ENCODE data around the gene ASB18.

The ASB18 gene

DNA sequence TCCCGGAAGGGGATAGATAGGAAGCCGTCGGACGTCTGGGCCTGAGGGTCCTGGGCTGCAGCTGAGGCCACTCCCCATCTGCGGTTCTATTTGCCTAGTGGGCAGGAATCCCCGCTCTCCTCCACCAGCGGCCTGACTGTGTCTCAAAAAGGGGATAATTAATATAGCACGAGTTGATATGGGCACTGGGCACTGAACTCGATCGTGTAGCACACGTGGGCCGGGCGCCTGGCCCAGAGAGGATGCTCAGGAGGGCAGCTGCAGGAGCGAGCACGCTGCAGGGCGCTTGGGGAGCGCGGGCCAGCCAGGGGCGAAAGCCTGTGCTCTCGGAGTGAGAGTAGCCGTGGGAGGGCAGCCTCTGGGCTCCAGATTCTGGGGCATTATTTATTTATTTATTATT, 87.3 kb downstream of the ASB18 start:
- in situ Hi-C loops (cut with MboI; ENCODE audit: low sequenced_read_pairs), result loop anchor here (25.0 kb wide), 1 partner anchor 390 kb away; no protein-coding TSS in a partner anchor

DNA sequence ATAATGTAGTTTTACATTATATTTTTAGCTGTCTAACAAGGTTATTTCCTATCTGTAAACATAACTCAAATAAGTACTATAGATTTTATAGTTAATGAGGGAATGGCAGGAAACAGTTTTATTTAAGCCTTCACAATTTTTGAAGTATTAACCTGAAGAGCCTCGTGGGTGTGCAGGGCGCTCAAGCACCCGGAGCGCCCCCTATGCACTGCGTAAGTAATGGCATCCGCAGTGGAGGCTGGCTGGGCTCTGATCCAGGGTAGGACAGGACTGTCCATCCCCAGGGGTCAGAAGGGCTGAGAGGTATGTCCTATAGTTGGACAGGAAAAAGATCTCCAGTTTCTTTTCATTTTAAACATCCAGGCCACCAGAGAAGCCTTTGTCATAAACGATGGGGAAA, 87.8 kb downstream of the ASB18 start:
- in situ Hi-C loops (cut with MboI; ENCODE audit: low sequenced_read_pairs), result loop anchor here (25.0 kb wide), 1 partner anchor 389 kb away; no protein-coding TSS in a partner anchor

DNA sequence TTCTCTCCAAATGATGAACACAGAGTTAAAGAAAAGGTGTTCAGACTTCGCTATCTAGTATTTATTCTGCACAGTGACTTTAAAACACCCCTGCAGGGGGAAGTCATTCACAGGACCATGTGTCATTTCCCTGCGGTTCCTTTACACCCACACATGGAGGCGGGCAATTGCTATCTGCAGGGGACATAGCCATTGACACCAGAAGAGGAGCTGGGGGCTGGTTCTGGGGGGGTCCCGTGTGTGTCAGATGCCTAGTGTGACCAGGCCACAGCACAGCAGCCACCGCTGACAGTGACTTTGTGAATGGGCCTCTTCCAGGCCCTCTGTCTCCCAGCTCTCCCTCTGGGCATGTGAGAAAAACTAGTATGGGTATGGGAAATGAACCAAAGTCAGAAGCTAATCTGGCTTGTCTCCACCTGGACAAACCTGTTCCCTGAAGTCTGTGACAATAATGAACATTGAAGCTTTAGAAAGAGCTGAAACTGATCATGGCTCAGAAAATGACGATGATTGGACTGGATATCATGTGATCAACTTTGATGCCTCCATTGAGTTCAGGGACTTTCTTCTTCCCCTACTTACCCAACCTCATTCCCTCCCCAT, 88.6 kb downstream of the ASB18 start:
- in situ Hi-C loops (cut with MboI; ENCODE audit: low sequenced_read_pairs), result loop anchor here (25.0 kb wide), 1 partner anchor 388 kb away; no protein-coding TSS in a partner anchor

DNA sequence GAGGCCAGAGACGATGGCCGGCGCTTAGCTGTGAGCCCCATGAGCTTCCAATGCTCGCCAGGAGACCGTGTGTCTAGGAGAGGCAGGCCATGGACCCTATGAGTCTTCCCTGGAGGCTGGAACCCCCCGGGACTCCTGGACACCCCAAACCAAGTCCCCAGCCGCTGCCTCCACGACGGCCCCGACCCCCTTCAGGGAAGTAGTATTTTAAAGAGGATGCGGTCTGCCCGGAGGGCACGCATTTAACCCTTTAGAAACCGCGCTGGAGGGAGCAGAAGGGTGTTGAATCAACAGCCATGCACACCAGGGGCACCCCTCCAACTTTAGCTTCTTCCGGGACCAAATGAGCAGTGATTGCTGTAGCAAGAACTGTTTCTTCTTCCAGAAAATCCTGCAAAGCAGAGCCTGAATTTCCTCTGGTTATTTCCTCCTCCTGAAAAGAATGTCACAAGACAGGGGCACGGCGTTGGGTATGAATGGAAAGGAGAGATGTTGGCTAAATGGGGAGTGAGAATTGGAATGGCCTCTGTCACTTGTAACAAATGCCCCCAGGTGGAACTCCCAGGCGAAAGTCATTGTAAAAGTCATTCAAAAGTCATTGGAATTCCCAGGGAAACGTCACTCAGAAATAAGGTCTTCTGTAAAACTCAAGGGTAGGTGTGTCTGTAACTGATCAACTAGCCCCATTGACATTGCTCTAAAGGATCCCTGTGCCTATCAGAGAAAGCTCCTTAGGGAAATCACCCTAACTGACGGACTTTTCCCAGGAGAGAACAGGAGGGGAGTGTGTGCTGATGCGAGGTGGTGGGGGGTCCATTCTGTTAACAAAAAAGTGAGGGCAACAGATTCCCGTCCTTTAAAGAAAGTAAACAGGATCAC, 90.2 kb downstream of the ASB18 start:
- in situ Hi-C loops (cut with MboI; ENCODE audit: low sequenced_read_pairs), result no loop called here

DNA sequence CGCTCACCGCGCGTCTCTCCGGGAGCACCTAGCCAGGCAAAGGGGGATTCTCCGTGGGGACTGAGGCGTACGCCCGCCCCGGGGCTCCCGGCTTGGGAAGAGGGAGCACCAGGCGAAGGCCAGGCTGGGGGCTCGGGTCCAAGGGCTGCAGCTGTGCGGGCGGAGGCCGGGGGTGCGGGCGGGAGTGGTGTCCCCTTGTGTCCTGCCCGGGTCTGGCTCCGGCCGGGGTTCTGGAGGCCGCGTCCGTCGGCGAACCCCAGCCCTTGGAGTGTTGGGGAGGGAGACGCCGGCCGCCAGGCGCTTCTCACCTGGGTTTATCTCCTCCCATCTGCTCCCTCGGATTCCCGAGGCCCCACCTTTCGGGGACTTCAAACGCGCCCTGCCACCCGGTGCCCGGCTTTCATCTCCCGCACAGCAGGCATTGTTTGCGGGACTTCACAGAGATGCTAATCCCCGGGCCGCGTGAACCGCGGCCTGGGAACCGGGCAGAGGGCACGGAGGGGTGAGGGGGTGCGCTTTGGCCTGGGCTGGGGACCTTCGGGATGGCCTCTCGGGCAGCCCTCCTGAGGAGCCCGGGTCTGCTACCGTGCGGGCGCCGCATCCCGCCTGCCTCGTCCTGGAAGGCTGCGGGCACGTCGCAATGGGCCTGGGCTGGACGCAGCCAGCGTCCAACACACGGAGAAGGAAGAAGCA, 91.0 kb downstream of the ASB18 start:
- in situ Hi-C loops (cut with MboI; ENCODE audit: low sequenced_read_pairs), result no loop called here

DNA sequence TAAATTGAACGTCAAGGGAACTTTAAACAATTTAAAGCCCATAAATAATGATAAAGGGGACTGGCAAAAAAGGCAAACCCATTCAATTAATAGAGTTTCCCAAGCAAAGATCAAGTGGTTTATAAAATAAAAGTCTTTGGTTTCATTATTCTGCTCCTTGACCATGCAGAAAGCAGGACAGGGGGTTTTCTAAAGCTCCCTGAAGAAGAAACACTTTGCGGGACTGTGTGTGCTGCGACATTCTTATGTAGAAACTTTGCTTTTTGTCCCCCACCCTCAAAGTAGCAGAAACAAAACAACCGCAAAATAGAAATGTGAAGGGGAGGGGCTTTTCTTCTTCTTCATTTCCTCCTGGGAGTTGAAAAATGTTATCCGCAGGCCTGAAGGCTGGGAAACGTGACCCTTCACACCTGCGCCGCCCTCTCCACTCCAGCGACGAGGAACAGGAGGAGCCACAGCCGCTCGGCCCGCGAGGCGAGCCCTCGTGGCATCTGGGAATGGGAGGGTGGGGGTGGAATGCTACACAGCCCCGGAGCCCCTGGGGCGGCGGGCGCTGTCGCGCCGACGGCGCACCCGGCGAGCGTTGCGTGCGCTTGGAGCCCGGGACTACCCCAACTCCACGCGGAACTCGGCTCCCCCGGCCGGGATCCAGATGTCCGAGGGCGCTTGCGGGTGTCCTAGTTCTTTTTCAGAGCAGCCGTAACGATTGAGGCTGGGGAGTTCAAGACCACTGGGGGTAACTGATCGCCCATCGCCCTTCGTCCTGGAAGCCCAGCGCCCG, 91.8 kb downstream of the ASB18 start:
- in situ Hi-C loops (cut with MboI; ENCODE audit: low sequenced_read_pairs), result no loop called here

DNA sequence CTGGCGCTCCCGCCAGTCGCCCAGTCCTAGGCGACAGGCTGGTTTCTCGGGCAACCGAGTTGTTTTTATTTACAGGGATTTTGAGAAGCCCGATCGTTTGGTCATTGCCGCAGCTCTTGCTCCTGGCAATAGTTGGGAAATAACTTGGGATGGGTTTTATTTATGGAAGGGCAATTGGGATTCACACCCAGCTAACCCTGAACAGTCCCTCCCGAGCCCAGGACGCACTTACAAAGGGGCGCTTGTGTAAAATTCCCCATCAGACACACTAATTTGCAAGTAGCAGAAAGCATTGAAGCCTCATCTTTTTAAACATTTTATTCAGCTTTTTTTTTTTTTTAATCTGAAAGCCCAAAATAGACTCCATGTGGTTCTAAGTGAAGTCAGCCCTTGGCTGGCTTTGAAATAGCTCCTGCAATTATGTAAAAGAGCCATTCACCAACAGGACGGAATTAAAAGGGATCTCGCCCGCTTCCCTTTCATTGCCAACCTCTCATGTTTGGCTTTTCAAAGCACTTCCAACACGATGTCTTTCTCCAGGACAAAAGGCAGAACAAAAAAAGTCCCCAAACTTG, 92.4 kb downstream of the ASB18 start:
- in situ Hi-C loops (cut with MboI; ENCODE audit: low sequenced_read_pairs), result no loop called here

DNA sequence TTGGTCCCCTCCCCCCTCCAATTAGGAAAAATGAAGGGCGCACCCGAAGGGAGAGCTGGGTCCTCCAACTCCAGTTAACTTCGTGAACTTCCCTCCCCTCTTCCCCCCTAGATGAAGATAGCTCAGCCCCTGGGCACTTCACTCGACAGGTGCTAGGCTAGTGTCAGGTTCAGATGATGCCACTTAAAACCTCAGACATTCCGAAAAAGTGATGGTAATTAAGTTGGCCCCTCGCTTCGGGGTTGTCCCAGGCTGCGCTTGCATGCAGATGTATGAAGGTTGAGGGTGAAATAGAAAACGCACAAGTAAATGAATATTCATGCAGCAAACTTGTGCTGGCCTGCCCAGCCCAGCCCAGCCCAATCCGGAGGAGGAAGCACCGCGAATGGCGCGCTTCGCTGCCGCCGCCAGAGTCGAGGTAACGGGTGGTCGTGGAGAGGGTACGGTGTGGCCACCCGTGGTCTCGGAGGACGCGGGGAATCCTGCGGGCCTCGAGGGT, 93.0 kb downstream of the ASB18 start:
- in situ Hi-C loops (cut with MboI; ENCODE audit: low sequenced_read_pairs), result no loop called here

DNA sequence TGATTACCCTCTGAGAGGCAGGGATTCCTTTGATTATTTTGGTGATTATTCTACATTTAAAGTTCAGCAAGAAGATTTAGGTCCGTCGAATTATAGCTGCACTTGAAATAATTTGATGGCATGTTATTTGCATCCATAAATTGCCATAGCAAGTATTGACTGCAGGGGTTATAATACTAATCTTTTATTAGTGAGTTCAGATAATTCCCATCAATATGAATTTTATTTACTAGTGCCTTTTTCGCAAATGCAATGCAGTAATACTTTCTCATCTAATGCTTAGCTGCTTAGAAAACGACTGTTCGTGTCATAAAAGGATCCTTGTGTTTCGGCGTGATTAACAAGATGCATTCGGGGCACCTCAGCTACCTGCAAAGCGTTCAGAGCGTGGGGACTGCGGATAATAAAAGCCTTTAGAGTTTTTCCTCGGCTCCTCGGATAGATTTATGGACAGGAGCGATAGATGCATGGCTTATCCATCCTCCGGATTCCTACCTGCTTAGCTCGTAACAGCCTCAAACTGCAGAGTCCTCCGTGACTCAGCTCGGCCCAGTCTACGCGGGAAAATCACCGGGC, 93.5 kb downstream of the ASB18 start:
- in situ Hi-C loops (cut with MboI; ENCODE audit: low sequenced_read_pairs), result no loop called here

DNA sequence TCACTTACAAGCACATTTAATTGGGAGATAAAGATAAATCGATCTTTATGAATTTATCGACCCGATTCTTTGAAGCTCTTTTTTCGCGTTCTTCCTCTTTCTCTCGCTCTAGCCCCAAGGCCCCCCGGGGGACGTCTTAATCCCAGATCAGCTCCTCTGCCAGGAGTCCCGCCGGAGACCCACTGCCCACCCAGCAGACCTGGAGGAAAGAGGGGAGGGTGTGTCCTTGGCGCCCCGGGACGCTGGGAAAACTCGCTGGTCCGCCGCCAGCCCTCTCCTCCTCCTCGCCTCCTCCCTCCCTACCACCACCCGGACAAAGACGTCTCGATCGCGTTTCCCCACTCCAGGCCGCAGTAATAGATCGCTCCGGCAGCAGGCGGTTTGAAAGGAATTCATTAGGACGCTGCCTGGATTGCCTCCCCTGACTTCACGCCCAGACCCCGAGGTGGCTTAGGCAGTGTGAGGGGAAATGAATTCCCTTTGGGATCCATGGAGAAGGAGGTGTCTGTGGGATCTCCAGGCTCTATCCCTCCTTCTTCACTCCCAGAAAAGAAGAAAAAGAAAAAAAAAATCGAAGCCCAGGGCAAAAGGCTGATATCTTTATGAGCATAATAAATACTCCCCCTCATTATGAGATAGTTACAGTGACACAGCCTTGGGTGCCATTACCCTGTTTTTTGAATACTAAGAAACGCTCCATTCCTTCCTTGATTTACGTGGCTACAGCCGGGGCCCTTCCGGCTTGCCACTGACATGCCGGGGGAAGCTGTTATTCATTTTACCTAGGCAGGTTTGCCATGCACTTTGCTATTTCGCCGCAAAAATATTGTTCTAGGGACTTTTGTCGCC, 94.2 kb downstream of the ASB18 start:
- in situ Hi-C loops (cut with MboI; ENCODE audit: low sequenced_read_pairs), result no loop called here

DNA sequence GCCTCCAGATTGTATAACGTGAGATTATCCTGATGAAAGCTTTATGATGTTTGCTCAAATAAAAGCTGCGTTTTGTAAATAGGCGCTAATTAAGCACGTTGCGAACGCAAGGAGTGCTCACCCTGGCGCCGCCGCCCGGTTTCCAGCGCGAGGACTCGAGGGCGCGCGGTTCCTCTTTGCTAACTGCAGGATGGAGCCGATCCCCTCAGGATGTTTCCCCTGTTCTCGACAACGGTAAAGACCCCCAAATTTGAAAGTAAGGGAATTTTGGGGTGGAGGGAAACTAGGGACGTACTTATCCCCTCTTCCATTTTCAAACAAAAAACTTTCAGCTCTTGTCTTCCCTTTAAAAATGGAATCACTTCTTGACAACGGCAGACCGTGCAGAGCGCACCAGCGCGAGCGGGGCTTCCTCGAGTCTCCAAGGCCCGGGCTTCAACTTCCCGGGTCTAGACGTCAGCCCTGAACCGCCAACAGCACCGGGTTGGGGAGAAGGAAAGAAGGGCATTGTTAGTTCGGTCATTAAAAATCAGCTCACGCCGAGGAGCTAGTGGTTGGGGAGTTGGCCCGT, 95.0 kb downstream of the ASB18 start:
- in situ Hi-C loops (cut with MboI; ENCODE audit: low sequenced_read_pairs), result no loop called here

DNA sequence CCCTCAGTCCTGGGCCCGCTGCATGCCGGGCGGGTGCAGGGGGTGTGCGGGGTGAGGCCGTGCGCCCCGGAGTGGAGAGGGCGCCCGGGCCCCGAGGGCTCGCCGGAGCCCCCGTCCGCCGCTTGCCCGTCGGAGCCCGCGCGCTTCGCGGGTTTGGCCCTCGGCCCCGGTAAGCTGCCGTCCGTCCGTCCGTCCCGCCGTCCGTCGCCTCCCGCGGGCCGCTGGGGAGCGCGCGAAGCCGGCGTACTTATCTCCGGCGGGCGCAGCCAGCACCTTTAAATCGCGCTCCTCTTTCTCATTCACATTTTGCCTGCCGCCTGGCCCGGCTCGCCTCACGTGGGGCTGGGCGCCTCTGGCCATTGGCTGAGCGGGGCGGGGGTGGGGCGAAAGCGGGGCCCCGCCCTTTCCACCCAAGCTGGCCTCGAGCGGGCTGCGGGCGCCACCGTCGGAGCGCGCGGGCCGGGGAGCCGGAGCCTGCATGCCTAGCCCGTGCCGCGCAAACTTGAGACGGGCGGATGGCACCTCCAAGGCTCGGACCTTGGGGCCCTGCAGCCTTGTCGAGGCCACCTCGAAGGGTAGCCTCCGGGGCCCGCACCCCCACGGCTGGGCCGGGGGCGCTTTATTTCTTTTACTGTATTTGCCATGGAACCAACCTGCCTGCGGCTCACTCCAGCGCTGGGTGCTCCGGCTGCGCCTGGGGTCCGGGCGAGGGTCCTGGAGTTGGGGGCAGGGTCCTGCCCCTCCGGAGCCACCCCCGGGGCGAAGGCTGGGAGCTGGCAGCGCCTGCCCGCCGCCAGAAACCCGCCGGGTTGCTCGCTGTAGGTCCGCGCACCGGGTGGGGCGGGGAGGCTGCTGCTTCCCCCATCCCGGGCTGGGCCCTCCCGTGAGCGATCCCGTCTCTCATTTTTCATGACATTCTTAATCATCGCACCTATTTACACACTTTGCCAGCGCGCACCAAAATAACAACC, 95.8 kb downstream of the ASB18 start, which contains the start of gene GBX2:
GBX2 (minus strand) TSS at position 277 of the 971 bp plus-strand sequence. CDS start 415 bp downstream, outside the sequence.
- in situ Hi-C loops (cut with MboI; ENCODE audit: low sequenced_read_pairs), result no loop called here

DNA sequence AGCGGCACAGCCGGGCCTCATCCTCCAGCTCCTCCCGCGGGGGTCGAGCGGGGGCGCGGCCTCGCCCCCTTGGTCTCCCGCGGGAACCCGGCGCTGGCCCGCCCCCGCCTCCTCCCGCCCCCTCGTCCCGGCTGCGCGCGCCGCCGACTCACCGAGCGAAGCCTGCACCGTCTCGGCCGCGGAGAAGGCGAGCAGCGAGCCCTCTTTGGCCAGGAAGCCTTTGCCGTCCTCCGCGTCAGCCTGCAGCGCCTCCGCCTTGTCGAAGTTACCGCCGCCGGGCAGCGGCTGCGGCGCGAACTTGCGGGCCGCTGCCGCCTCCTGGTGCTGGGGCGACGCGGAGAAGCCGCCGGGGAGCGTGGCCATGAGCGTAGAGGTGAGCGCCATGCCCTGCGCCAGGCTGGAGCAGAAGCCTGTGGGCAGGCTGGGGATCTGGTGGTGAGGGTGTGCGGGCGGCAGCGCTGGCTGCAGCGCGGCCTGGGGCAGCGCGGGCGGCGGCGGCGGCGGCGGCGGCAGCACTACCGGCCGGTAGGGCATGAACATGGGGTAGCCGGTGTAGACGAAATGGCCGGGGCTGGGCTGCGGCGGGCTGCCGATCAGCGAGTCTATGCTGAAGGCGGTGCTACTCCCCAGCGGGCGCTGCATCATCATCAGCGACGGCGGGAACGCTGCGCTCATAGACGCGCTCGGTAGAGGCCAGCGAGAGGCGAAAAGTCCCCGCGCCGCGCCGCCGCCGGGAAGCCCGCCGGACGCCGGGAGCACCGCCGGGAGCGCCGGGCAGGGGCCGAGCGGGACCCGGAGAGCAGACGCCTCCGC, 96.7 kb downstream of the ASB18 start:
- in situ Hi-C loops (cut with MboI; ENCODE audit: low sequenced_read_pairs), result no loop called here

DNA sequence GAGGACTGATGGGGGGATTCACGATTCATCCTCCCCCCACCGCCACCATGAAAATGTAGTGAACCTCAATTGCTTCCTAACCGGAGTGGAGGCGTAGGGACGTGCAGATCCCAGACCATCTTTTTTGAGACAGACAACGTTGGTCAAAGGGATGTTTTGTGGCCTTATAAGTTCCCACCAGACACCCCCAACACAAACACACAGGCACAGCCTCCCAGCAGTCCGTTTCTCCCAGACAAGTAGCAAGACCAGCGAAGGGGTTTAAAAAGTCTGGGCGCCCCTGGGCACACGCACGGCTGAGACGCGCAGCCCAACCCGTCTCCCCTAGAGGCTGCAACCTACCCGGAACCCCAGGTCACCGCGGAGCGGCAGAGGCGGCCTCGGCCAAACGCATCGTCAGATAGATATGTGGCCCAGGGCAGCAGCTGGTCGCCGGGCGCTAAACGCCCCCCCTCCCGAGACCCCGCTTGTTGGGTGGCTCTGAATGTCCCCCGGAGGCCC, 97.4 kb downstream of the ASB18 start:
- in situ Hi-C loops (cut with MboI; ENCODE audit: low sequenced_read_pairs), result no loop called here

DNA sequence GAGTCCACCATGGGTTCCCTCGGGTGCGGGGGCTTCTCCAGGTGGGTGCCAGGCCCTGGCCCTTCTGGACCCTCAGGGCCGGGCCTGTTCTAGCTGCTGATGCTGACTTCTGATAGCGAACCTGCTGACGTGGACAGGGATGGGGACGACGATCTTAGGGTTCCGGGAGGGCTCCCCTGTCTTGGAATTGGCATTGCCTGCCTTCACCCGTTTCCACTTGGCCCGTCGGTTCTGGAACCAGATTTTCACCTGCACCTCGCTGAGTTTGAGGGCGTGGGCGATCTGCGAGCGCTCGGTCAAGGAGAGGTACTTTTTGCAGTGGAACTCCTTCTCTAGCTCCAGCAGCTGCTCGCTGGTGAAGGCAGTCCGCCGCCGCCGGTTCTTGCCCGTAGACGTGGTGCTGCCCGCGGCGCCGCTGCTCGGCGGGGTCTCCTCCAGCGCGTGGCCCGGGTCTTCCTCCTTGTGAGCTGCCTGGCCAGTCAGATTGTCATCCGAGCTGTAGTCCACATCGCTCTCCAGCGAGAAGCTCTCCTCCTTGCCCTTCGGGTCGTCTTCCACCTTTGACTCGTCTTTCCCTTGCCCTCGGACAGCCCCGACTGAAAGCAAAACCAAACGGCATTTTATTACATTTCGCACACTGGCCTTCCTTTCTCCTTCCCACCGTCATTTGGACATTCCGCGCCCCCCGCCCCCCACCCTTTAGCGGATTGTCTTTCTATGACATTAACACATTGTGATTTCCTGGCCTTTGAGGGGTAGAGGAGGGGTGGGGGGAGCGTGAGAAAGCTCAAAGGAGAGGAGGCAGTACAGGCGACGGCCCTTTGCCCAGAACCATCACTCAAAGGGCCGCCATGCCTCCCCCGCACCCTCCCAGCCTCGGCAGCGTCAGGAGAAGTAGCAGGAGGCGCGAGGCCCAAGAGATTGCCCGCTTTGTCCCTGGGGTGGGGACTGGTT, 98.1 kb downstream of the ASB18 start:
- in situ Hi-C loops (cut with MboI; ENCODE audit: low sequenced_read_pairs), result no loop called here
